AG08395 (cell line): ENCODE data around the gene VGLL4.

Source experiments
- DNase-seq: peaks from one replicate; pipeline ENCODE4 v3.0.0; 2012; ENCODE audit warnings: mixed read lengths, low spot score

VGLL4 gene

GRCh38 chr3:11547498-11547897 is 96.2 kb downstream of the VGLL4 start:
- no peak for DNase-seq

- DNase-seq: no peak
Measured at GRCh38 chr3:11546657-11547302, 96.9 kb downstream of the VGLL4 start.

GRCh38 chr3:11545186-11545851 is 98.4 kb downstream of the VGLL4 start:
- DNase-seq: peak; percentile 57

GRCh38 chr3:11544412-11545181 is 99.1 kb downstream of the VGLL4 start:
- peak; percentile 31 for DNase-seq

- no peak for DNase-seq
Measured at GRCh38 chr3:11543948-11544387, 99.7 kb downstream of the VGLL4 start.

GRCh38 chr3:11543141-11543947 is 100.4 kb downstream of the VGLL4 start:
- no peak for DNase-seq

- DNase-seq: no peak
Measured at GRCh38 chr3:11542551-11542950, 101.2 kb downstream of the VGLL4 start.

- no peak for DNase-seq
Measured at GRCh38 chr3:11541321-11542303, 102.1 kb downstream of the VGLL4 start.

GRCh38 chr3:11539677-11540076 is 104.0 kb downstream of the VGLL4 start:
- no peak for DNase-seq

GRCh38 chr3:11539218-11539617 is 104.5 kb downstream of the VGLL4 start:
- DNase-seq: no peak

GRCh38 chr3:11538581-11538980 is 105.1 kb downstream of the VGLL4 start:
- DNase-seq: no peak

GRCh38 chr3:11536936-11537612 is 106.6 kb downstream of the VGLL4 start:
- DNase-seq: no peak

- DNase-seq: no peak
Measured at GRCh38 chr3:11536132-11536935, 107.4 kb downstream of the VGLL4 start.

GRCh38 chr3:11535243-11535960 is 108.3 kb downstream of the VGLL4 start:
- DNase-seq: no peak

GRCh38 chr3:11534793-11535101 is 109.0 kb downstream of the VGLL4 start:
- no peak for DNase-seq

GRCh38 chr3:11534011-11534792 is 109.5 kb downstream of the VGLL4 start:
- DNase-seq: no peak

GRCh38 chr3:11532931-11533391 is 110.8 kb downstream of the VGLL4 start:
- no peak for DNase-seq

- peak; percentile 57 for DNase-seq
Measured at GRCh38 chr3:11530153-11530721, 113.5 kb downstream of the VGLL4 start.
